ENCODE data around the gene ST7. TPM values are rescaled to one million over a fixed set of nuclear protein-coding genes. Genes with fewer than 3 reads are reported as not detected.

The ST7 gene
- total and polyA plus RNA-seq, 2 donors (not counting 3 experiments of a cell fraction or from before 2014, with no cell fraction given): 18.6 to 24.9 TPM

GRCh38 chr7:117194445-117194844 is 241.1 kb downstream of the ST7 start:
- H3K27me3 ChIP-seq (ENCODE audit: control insufficient read depth in 2 of 2, insufficient read depth in 2 of 2, low read length in 2 of 2): no peaks in the 10 kb centered on the region
- DNase-seq (ENCODE audit: low read depth, low spot score) (no peak), FAIRE-seq (no peak)
- H3K4me3 ChIP-seq (replicated peaks in 1 of 3; ENCODE audit: insufficient read depth in 1 of 3, low read depth in 1 of 3, low read length in 3 of 3): no peak overlapping the region
- no peaks in the 10 kb centered on the region for H3K9me3 ChIP-seq (replicated peaks; ENCODE audit: control insufficient read depth, insufficient read depth, low read length)
- peaks cover 0 to 3% of the 10 kb centered on the region in 2 experiments for H3K36me3 ChIP-seq (ENCODE audit: control insufficient read depth in 2 of 2, extremely low read depth in 1 of 2, insufficient read depth in 2 of 2, low read length in 2 of 2)
- no peak overlapping the region for H3K9ac ChIP-seq (replicated peaks; ENCODE audit: extremely low read depth, insufficient read depth, low read length)
- BruUV-seq (replicated peaks): no TSS peak
- H3K79me2 ChIP-seq (ENCODE audit: control insufficient read depth, insufficient read depth, low read length): no peaks in the 10 kb centered on the region
- TF ChIP-seq CTCF (IDR thresholded peaks at IDR 0.05; ENCODE audit: extremely low read depth in 1 of 2, insufficient read depth in 1 of 2, low read depth in 1 of 2, low read length in 2 of 2) (no peak), EZH2 (IDR thresholded peaks at IDR 0.05; ENCODE audit: borderline replicate concordance, low read depth, low read length, severe bottlenecking) (no peak), MYC (IDR thresholded peaks at IDR 0.05; ENCODE audit: low read depth, low read length) (no peak), POLR2AphosphoS5 (IDR thresholded peaks at IDR 0.05; ENCODE audit: insufficient read depth, low read depth, low read length) (no peak), MAX (IDR thresholded peaks at IDR 0.05; ENCODE audit: insufficient read depth, insufficient read length) (no peak), JUN (IDR thresholded peaks at IDR 0.05; ENCODE audit: borderline replicate concordance, insufficient read depth, insufficient read length, low read depth) (no peak), FOS (IDR thresholded peaks at IDR 0.05; ENCODE audit: borderline replicate concordance, insufficient read depth, low read length) (no peak), POLR2A (IDR thresholded peaks at IDR 0.05; ENCODE audit: low read depth, low read length) (no peak), GATA2 (IDR thresholded peaks at IDR 0.05; ENCODE audit: insufficient read depth, insufficient read length, low read depth, low read length) (no peak)
- H2AFZ ChIP-seq (ENCODE audit: low read depth, low read length): no peak overlapping the region
- H3K4me1 ChIP-seq (ENCODE audit: control insufficient read depth, extremely low read depth, insufficient read depth, low read length): peaks cover 3% of the 10 kb centered on the region
- ChIA-PET POLR2A (no interaction called here), CTCF (interaction anchor here (0.8 kb wide), 1 partner anchor 18 kb away, joined by 3 read pairs; no protein-coding TSS in a partner anchor)
- intact Hi-C loops (cut with micrococcal nuclease): no loop called here
- H3K27ac ChIP-seq (ENCODE audit: insufficient read depth, low read depth, low read length): no peak overlapping the region
- H4K20me1 ChIP-seq (replicated peaks; ENCODE audit: control insufficient read depth, extremely low read depth, insufficient read depth, low read length): no peaks in the 10 kb centered on the region
- H3K4me2 ChIP-seq (ENCODE audit: insufficient read depth, low read length): no peak overlapping the region
- H3K9me1 ChIP-seq (replicated peaks; ENCODE audit: control insufficient read depth, extremely low read depth, insufficient read depth, low read length): no peaks in the 10 kb centered on the region
- dilution Hi-C loops (cut with MboI; ENCODE audit: extremely low pct_ligation_motif_present, low sequenced_read_pairs): no loop called here

All from endothelial cell of umbilical vein (primary cell).